ENCODE results near the gene NAT8L. TPM values are rescaled to one million over a fixed set of nuclear protein-coding genes. Genes with fewer than 3 reads are reported as not detected.

The NAT8L gene
- total RNA-seq, 2 experiments from 2014 or later: not detected

DNA sequence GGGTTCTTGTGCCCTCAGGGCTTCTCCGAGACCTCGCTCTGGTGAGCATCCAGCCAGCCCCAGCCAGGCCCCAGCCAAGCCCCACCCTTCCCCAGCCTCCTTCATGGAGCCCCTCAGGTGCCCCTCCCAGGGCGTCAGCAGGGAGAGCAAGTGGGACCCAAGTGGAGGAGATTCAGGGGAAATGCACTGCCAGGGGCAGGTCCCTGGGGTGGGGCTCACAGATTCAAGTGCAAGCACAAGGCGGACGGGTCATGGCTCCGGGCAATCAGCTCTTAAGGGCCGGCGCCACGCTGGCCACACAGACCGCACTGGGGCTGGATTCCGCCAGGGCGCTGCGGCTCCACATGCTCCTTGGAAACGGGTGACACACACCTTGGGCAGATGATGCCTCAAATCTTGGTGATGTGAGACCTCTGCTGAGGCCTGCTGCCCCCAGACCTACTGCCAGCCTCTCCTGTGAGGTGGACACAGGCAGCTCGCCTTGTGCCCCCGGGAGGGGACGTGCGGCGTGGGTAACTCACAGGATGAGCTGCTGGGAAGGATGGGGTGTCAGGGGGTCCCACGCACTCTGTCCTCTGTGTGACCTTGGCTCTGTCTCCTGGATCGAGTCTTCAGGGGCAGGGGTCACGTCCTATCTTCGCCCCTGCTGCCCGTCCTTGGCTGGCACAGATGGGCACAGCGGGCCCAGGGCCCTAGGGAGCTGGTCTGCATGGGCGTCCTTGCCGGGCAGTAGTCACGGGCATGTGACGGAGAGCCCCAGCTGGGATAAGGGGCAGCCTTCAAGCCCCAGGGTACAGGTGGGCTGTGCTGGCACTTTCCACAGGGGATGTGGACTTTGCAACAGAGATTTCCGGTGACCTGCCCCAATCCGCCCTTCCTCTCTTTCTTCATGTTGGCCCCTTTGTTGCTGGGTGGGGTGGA is 17.1 kb downstream of the NAT8L start:
- H3K9me2 ChIP-seq (ENCODE audit: insufficient read depth, low read length): no peaks in the 10 kb centered on the region
- no peaks in the 10 kb centered on the region for H3K36me3 ChIP-seq (ENCODE audit: insufficient read depth, low read length)
- ChIA-PET CTCF (ENCODE audit: unreplicated experiment) (no interaction called here), POLR2A (no interaction called here)
- H3K4me3 ChIP-seq (ENCODE audit: low read depth, low read length, poor library complexity, severe bottlenecking): no peak overlapping the region
- no peak overlapping the region for H3K27ac ChIP-seq (ENCODE audit: low read depth, low read length, poor library complexity, severe bottlenecking)
- no peaks in the 10 kb centered on the region for H4K20me1 ChIP-seq (ENCODE audit: insufficient read depth, low read length)
- no peak for DNase-seq (ENCODE audit: low spot score)
- no peaks in the 10 kb centered on the region for H3K9me3 ChIP-seq (ENCODE audit: low read length)
- no TSS peak for BruUV-seq (replicated peaks)
- intact Hi-C loops (cut with micrococcal nuclease; ENCODE audit: unreplicated experiment): no loop called here
- no peak overlapping the region for H3K4me2 ChIP-seq (ENCODE audit: low read length)
- H2AFZ ChIP-seq (ENCODE audit: low read length): no peak overlapping the region
- no peaks in the 10 kb centered on the region for H3K79me2 ChIP-seq (ENCODE audit: insufficient read depth, low read depth, low read length)
- no peaks in the 10 kb centered on the region for H3K4me1 ChIP-seq (ENCODE audit: insufficient read depth, low read length, poor library complexity, severe bottlenecking)
- TF ChIP-seq EZH2phosphoT487 (IDR thresholded peaks at IDR 0.05; ENCODE audit: borderline replicate concordance, low read depth, low read length): no peak
- TF ChIP-seq, protein P1, sequence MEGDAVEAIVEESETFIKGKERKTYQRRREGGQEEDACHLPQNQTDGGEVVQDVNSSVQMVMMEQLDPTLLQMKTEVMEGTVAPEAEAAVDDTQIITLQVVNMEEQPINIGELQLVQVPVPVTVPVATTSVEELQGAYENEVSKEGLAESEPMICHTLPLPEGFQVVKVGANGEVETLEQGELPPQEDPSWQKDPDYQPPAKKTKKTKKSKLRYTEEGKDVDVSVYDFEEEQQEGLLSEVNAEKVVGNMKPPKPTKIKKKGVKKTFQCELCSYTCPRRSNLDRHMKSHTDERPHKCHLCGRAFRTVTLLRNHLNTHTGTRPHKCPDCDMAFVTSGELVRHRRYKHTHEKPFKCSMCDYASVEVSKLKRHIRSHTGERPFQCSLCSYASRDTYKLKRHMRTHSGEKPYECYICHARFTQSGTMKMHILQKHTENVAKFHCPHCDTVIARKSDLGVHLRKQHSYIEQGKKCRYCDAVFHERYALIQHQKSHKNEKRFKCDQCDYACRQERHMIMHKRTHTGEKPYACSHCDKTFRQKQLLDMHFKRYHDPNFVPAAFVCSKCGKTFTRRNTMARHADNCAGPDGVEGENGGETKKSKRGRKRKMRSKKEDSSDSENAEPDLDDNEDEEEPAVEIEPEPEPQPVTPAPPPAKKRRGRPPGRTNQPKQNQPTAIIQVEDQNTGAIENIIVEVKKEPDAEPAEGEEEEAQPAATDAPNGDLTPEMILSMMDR (conservative IDR thresholded peaks at IDR 0.05; ENCODE audit: low read length): no peak

DNA sequence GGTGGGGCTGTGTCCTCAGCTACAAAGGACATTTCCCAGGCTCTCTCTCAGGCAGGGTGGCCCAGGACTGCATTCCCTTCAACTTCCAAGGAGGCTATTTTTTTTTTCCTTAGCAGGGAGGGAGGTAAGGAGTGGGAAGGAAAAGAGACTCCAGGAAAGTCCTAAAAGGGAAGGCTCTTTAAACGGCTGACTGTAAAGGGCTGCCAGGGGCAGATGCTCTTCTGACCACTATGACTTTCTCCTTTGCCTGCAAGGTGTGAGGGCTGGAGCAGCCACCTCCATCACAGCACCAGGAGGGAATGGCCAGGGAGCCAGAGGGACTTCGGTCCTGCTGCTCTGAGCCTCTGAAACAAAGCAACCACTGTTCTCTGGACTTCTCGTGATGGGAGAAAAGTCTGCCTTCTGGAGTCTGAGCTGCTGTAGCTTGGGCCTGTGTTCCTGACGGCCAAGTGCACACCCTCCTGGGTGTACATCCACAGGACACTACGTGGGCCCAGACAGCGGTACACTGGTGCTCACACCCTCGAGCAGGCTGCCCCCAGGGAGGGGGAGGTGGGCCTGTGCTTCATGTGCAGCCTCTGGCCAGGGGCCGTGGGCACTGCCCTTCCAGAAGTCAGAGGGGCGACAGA is 17.9 kb downstream of the NAT8L start:
- H3K4me3 ChIP-seq (ENCODE audit: low read depth, low read length, poor library complexity, severe bottlenecking): no peak overlapping the region
- H4K20me1 ChIP-seq (ENCODE audit: insufficient read depth, low read length): no peaks in the 10 kb centered on the region
- H3K79me2 ChIP-seq (ENCODE audit: insufficient read depth, low read depth, low read length): no peaks in the 10 kb centered on the region
- intact Hi-C loops (cut with micrococcal nuclease; ENCODE audit: unreplicated experiment): no loop called here
- H3K4me2 ChIP-seq (ENCODE audit: low read length): no peak overlapping the region
- H2AFZ ChIP-seq (ENCODE audit: low read length): no peak overlapping the region
- no peak for DNase-seq (ENCODE audit: low spot score)
- no peaks in the 10 kb centered on the region for H3K36me3 ChIP-seq (ENCODE audit: insufficient read depth, low read length)
- H3K27ac ChIP-seq (ENCODE audit: low read depth, low read length, poor library complexity, severe bottlenecking): no peak overlapping the region
- CTCF ChIA-PET (ENCODE audit: unreplicated experiment): no interaction called here
- no peaks in the 10 kb centered on the region for H3K4me1 ChIP-seq (ENCODE audit: insufficient read depth, low read length, poor library complexity, severe bottlenecking)
- TF ChIP-seq, protein P1 (conservative IDR thresholded peaks at IDR 0.05; ENCODE audit: low read length): no peak
- no peak for TF ChIP-seq EZH2phosphoT487 (IDR thresholded peaks at IDR 0.05; ENCODE audit: borderline replicate concordance, low read depth, low read length)
- H3K9me2 ChIP-seq (ENCODE audit: insufficient read depth, low read length): no peaks in the 10 kb centered on the region
- no peaks in the 10 kb centered on the region for H3K9me3 ChIP-seq (ENCODE audit: low read length)
- no TSS peak for BruUV-seq (replicated peaks)
- POLR2A ChIA-PET: no interaction called here
